ENCODE results near the gene MYO1F.

MYO1F gene

GRCh38 chr19:8615813-8616596, 38.8 kb upstream of the MYO1F start:
- no peaks in the 10 kb centered on the region for H3K36me3 ChIP-seq
- H3K4me1 ChIP-seq, result peaks cover 0 to 26% (median 7%) of the 10 kb centered on the region in 4 donors
- H3K27me3 ChIP-seq, result peaks cover 0 to 7% of the 10 kb centered on the region in 2 donors
- intact Hi-C loops (cut with DNase I; ENCODE audit: low total_unique reads), result no loop called here
- H3K9me3 ChIP-seq, result no peaks in the 10 kb centered on the region
- peak; percentile 63 to 81 for DNase-seq
- peak; percentile 86 to 94 for TF ChIP-seq CTCF (IDR thresholded peaks at IDR 0.05)
- H3K27ac ChIP-seq, result peak overlapping the region in 1 of 2 donors; percentile 47
- no peak overlapping the region for H3K4me3 ChIP-seq

- intact Hi-C loops (cut with DNase I; ENCODE audit: low total_unique reads), result no loop called here
- H3K4me1 ChIP-seq, result peaks cover 0 to 30% (median 7%) of the 10 kb centered on the region in 4 donors
- no peak overlapping the region for H3K4me3 ChIP-seq
- TF ChIP-seq CTCF (IDR thresholded peaks at IDR 0.05), result no peak
- H3K27me3 ChIP-seq, result no peaks in the 10 kb centered on the region
- H3K9me3 ChIP-seq, result no peaks in the 10 kb centered on the region
- no peaks in the 10 kb centered on the region for H3K36me3 ChIP-seq
- DNase-seq, result no peak
- H3K27ac ChIP-seq, result peak overlapping the region in 1 of 2 donors; percentile 47
These were observed 37.8 kb upstream of the MYO1F start for GRCh38 chr19:8615024-8615423.

- H3K4me3 ChIP-seq, result no peak overlapping the region
- no peaks in the 10 kb centered on the region for H3K9me3 ChIP-seq
- no peaks in the 10 kb centered on the region for H3K27me3 ChIP-seq
- intact Hi-C loops (cut with DNase I; ENCODE audit: low total_unique reads), result no loop called here
- H3K4me1 ChIP-seq, result peaks cover 0 to 30% (median 7%) of the 10 kb centered on the region in 4 donors
- no peak for DNase-seq
- H3K36me3 ChIP-seq, result no peaks in the 10 kb centered on the region
- TF ChIP-seq CTCF (IDR thresholded peaks at IDR 0.05), result no peak
- H3K27ac ChIP-seq, result peak overlapping the region in 1 of 2 donors; percentile 47
These were observed 37.2 kb upstream of the MYO1F start for GRCh38 chr19:8614455-8614854.

GRCh38 chr19:8612807-8613171, 35.5 kb upstream of the MYO1F start:
- H3K36me3 ChIP-seq, result no peaks in the 10 kb centered on the region
- no peaks in the 10 kb centered on the region for H3K9me3 ChIP-seq
- no peak for TF ChIP-seq CTCF (IDR thresholded peaks at IDR 0.05)
- intact Hi-C loops (cut with DNase I; ENCODE audit: low total_unique reads), result no loop called here
- H3K4me1 ChIP-seq, result peaks cover 0 to 43% (median 20%) of the 10 kb centered on the region in 4 donors
- no peak for DNase-seq
- no peaks in the 10 kb centered on the region for H3K27me3 ChIP-seq
- H3K27ac ChIP-seq, result peak overlapping the region in 1 of 2 donors; percentile 39
- no peak overlapping the region for H3K4me3 ChIP-seq

- Histone ChIP-seq H3K27ac (peak overlapping the region; percentile 87 to 89), H3K4me1 (peaks cover 0 to 49% (median 25%) of the 10 kb centered on the region in 4 donors), H3K4me3 (no peak overlapping the region), H3K27me3 (no peaks in the 10 kb centered on the region), H3K9me3 (no peaks in the 10 kb centered on the region), H3K36me3 (no peaks in the 10 kb centered on the region)
- intact Hi-C loops (cut with DNase I; ENCODE audit: low total_unique reads), result no loop called here
- peak; percentile 85 to 89 for DNase-seq
- no peak for TF ChIP-seq CTCF (IDR thresholded peaks at IDR 0.05)
These were observed 34.9 kb upstream of the MYO1F start for GRCh38 chr19:8611877-8612806.
